Activated CD4-positive, alpha-beta T cell treated with anti-CD3 and anti-CD28 coated beads for 1 hour (primary cell): ENCODE measurements around the gene PDE6C.

Experiments
- DNase-seq: peaks from one replicate; pipeline ENCODE4 v3.0.0-alpha.2; 2020

Gene PDE6C

DNA sequence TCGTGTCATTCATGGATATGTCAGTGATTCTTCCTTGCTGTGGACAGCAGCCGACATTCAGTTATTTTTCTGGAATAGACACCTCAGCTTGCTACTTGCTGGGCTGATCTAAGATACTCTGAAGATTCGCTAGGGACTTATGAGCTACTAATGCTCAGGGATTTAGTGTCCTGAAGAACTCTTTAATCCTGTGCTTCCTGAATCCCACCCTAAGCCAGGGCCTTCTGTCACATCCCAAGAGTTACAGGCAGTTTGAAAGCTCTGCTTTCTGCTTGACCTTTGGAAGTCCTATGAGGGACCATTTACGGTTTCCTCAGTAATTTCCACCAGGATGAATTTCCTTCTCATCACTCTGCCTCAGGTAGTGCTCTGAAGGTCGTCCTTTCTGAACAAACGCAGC lies at the start of gene PDE6C:
Gene PDE6C, plus strand, starts transcription at position 227 of the 400 bp plus-strand sequence. CDS start 189 bp downstream, outside the sequence.
- DNase-seq = no peak

- DNase-seq = no peak
These were observed 46.9 kb upstream of the PDE6C start for GRCh38 chr10:93565446-93565845.

DNA sequence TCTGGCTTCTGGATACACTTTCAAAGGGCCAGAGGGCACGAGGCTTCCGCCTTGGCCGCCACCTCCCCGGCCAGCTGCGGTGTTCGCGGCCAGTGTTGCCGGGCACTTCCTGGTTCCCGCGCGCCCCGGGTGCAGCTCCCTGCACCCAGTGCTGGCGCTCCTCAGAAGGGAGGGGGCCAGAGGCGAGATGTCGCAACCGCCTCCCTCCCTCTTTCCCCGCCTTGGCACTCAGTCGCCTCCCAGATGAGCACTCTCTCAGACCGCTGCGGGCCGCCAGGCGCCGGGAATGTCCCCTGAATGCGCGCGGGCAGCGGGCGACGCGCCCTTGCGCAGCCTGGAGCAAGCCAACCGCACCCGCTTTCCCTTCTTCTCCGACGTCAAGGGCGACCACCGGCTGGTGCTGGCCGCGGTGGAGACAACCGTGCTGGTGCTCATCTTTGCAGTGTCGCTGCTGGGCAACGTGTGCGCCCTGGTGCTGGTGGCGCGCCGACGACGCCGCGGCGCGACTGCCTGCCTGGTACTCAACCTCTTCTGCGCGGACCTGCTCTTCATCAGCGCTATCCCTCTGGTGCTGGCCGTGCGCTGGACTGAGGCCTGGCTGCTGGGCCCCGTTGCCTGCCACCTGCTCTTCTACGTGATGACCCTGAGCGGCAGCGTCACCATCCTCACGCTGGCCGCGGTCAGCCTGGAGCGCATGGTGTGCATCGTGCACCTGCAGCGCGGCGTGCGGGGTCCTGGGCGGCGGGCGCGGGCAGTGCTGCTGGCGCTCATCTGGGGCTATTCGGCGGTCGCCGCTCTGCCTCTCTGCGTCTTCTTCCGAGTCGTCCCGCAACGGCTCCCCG lies 45.7 kb upstream of the PDE6C start, which contains the start of gene FFAR4:
Gene FFAR4, plus strand, starts transcription at position 231 of the 842 bp plus-strand sequence. Its CDS starts 56 bp downstream, at position 287.
- no peak for DNase-seq

- DNase-seq = no peak
These were observed 44.8 kb upstream of the PDE6C start for GRCh38 chr10:93567277-93568104.

- DNase-seq = no peak
These were observed 44.3 kb upstream of the PDE6C start for GRCh38 chr10:93568105-93568390.

GRCh38 chr10:93570383-93570782 lies 42.0 kb upstream of the PDE6C start:
- no peak for DNase-seq

DNA sequence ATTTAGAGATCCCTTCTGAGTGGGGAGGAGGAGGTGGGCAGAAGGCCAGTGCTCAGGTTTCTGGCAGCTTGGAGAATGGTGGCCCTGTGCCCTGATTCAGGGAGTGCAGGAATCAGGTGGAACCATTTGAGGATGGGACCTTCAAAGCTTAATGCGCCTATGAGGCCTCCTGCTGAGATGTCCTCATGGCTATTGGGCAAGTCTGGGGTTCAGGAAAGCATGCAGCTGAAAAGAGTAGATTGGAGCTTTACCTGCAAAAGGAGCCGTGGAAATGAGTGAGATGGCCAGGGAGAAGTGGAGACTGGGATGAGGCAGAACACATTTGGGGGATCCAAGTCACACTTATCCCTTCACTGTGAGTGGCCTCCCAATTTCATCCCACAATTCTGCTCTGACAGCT lies 39.7 kb upstream of the PDE6C start:
- DNase-seq = no peak

- DNase-seq = no peak
These were observed 39.1 kb upstream of the PDE6C start for GRCh38 chr10:93573051-93573909.

DNA sequence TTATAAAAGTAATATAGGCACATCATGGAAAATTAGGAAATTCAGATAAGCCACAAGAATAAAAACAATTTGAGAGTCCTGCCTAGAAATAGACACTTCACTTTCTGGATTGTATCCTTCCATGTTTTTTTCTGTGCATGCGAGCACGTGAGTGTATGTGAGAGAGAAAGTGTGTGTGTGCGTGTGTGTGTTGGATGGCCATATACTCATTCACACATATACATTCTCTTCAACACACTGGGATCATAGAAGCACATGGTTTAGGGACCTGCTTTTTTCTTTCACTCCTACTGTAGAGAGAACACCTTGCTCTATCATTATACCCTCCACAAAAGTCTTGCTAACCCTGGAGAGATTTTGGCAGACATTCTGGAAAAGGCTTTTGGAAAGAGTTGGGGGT lies 38.4 kb upstream of the PDE6C start:
- no peak for DNase-seq

- DNase-seq = no peak
These were observed 35.4 kb upstream of the PDE6C start for GRCh38 chr10:93576888-93577287.

DNA sequence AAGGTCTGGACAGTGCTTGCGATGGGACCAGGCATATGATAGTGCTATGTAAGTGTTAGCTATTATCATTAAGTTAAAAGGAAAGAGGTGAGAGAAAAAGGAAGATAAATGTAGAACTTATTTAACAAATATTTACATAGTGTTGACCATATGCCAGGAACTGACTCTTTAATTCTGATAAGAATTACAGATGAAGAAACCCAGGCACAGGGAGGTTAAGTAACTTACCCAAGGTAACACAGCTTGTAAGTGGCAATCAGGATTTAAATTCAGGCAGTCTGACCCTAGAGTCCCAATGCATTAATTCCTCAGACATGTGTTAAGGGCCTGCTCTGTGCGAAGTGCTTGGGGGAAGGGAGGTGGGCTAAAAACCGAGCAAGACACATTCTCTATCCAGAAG lies 34.8 kb upstream of the PDE6C start:
- no peak for DNase-seq

DNA sequence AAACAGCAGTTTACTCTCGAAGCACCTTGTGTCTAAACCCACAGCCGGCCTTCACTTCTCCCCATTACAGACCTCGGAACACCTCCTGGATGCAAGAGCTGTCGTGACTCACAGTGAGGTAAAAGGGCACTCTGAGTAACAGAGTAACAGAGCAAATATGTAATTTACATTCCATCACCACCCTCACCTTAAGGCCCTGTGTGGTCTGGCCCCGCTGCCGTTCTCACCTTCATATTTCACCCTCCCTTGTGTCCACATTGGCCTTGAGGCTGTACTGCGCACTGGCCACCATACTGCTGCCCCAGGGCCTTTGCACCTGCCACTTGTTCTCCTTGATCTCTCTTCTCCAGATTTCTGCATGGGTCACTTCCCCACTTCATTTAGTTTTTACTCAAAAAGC lies 33.2 kb upstream of the PDE6C start:
- DNase-seq = no peak

DNA sequence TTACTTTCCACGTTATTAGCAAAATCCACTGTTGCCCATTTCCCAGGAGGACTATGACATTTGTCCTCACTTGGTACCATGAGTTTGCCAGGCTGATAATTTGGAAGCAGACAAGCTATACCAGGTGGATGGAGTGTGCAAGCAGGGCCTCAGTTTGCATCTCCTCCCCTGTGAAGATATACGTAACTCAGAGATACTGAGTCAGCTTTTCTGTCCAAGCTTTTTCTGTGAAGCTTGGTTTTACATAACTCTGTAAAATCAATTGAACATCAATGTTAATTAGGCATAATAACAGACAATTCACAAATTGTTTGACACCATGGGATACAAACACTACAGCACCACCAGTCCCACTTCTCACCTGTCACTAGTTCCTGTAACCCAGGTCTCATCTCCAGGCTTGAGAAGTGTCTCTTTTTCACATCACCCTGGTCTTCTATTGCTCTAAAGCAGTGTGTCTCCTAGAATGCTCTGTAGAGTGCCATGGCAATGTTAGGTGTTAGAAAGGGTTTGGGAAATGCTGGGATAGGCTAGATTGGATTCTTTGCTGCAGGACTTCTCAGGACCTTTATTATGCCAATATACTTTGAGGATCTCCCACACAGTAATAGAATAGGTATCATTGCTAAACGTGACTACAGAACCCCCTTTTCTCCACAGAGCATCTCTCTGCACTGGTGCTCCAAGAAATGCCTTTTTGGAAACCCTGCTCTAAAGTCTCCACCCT lies 32.2 kb upstream of the PDE6C start:
- no peak for DNase-seq

- no peak for DNase-seq
These were observed 31.5 kb upstream of the PDE6C start for GRCh38 chr10:93580828-93581227.

DNA sequence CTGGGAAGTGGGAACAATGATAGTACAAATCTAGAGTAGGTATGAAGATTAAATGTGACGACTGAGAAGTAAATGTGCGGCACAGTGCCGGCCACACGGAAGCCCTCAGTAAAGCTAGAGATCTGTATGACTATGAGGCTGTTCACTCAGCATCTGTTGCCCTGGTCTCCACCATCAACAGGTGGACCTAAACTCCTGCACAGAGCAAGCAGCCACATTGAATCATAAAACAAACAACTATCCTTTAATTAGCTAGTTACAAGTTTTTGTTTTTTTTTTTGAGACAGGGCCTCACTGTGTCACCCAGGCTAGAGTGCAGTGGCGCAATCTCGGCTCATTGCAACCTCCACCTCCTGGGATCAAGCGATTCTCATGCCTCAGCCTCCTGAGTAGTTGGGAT lies 27.9 kb upstream of the PDE6C start:
- no peak for DNase-seq

- no peak for DNase-seq
These were observed 22.4 kb upstream of the PDE6C start for GRCh38 chr10:93589648-93590562.

- no peak for DNase-seq
These were observed 21.7 kb upstream of the PDE6C start for GRCh38 chr10:93590638-93591037.

- no peak for DNase-seq
These were observed 21.1 kb upstream of the PDE6C start for GRCh38 chr10:93591065-93591808.

- no peak for DNase-seq
These were observed 19.1 kb upstream of the PDE6C start for GRCh38 chr10:93593254-93593653.

GRCh38 chr10:93593749-93594148 lies 18.6 kb upstream of the PDE6C start:
- DNase-seq = no peak

- DNase-seq = no peak
These were observed 17.8 kb upstream of the PDE6C start for GRCh38 chr10:93594518-93594917.
